Keratinocyte (primary cell): ENCODE results near the gene CRYL1. TPM values are rescaled to one million over a fixed set of nuclear protein-coding genes. Genes with fewer than 3 reads are reported as not detected.

Source experiments
- DNase-seq: peaks from one replicate; pipeline ENCODE4 v3.0.0-alpha.2; 2011; ENCODE audit warnings: low read depth, missing footprints, low spot score
- FAIRE-seq: peaks from 2 replicates; lab custom pipeline; 2011; peaks lifted over from hg19 to GRCh38; lab: Jason Lieb, UNC
- H2AFZ ChIP-seq: 2 replicates; pipeline ENCODE4 v1.6.0; 2012; ENCODE audit warnings: low read length, control low read depth, inconsistent platforms; ENCODE audit not compliant: control insufficient read depth
- H3K27ac ChIP-seq: 2 replicates; pipeline ENCODE4 v1.5.1; 2011; ENCODE audit warnings: low read length; ENCODE audit not compliant: control insufficient read depth, insufficient read depth
- H3K27me3 ChIP-seq: 3 replicates; pipeline ENCODE4 v1.6.0; 2011; ENCODE audit warnings: low read length; ENCODE audit not compliant: control insufficient read depth, insufficient read depth; ENCODE audit errors: extremely low read depth
- H3K36me3 ChIP-seq, 2 experiments: 2 replicates in 1 of 2; 3 replicates in 1 of 2; pipeline ENCODE4 v1.5.1; 2011; ENCODE audit warnings: low read length in 2 of 2, mild to moderate bottlenecking in 1 of 2; ENCODE audit not compliant: control insufficient read depth in 2 of 2, insufficient read depth in 2 of 2; ENCODE audit errors: extremely low read depth in 1 of 2
- H3K4me1 ChIP-seq: 3 replicates; pipeline ENCODE4 v1.5.1; 2011; ENCODE audit warnings: low read length; ENCODE audit not compliant: control insufficient read depth, insufficient read depth; ENCODE audit errors: extremely low read depth
- H3K4me2 ChIP-seq: 3 replicates; pipeline ENCODE4 v1.6.0; 2011; ENCODE audit warnings: low read depth, low read length; ENCODE audit not compliant: control insufficient read depth, insufficient read depth; ENCODE audit errors: extremely low read depth
- H3K4me3 ChIP-seq, 3 experiments: fragments of 200-600 bp in 1 of 3; sonication (generic) in 1 of 3; 2 replicates in 2 of 3; 3 replicates in 1 of 3; pipeline ENCODE4 v1.5.1; 2011 to 2016; ENCODE audit warnings: low read length in 3 of 3, mild to moderate bottlenecking in 3 of 3, control low read depth in 2 of 3, inconsistent platforms in 1 of 3, low read depth in 1 of 3, mixed read lengths in 1 of 3, mixed run types in 1 of 3, moderate library complexity in 1 of 3; ENCODE audit not compliant: control insufficient read depth in 2 of 3, insufficient read depth in 2 of 3; ENCODE audit errors: extremely low read depth in 1 of 3
- H3K79me2 ChIP-seq: 2 replicates; pipeline ENCODE4 v1.6.0; 2012; ENCODE audit warnings: low read length; ENCODE audit not compliant: control insufficient read depth, insufficient read depth
- H3K9ac ChIP-seq: 3 replicates; pipeline ENCODE4 v1.6.0; 2011; ENCODE audit warnings: low read length; ENCODE audit not compliant: control insufficient read depth, insufficient read depth; ENCODE audit errors: extremely low read depth
- H3K9me1 ChIP-seq: 3 replicates; pipeline ENCODE4 v1.6.0; 2011; ENCODE audit warnings: low read length; ENCODE audit not compliant: control insufficient read depth, insufficient read depth; ENCODE audit errors: extremely low read depth
- H3K9me3 ChIP-seq: 2 replicates; pipeline ENCODE4 v1.5.1; 2012; ENCODE audit warnings: low read depth, low read length; ENCODE audit not compliant: control insufficient read depth
- H4K20me1 ChIP-seq: 3 replicates; pipeline ENCODE4 v1.6.0; 2011; ENCODE audit warnings: low read length; ENCODE audit not compliant: control insufficient read depth, insufficient read depth; ENCODE audit errors: extremely low read depth
- CTCF ChIP-seq, 3 experiments: IDR thresholded peaks in 1 of 3; conservative IDR thresholded peaks in 1 of 3; optimal IDR thresholded peaks in 1 of 3; 2 replicates in 2 of 3; 3 replicates in 1 of 3; pipeline versions ENCODE3 to v1.5.1; 2011; ENCODE audit warnings: low read length in 3 of 3, mild to moderate bottlenecking in 3 of 3, moderate library complexity in 2 of 3, control low read depth in 1 of 3, inconsistent platforms in 1 of 3; ENCODE audit not compliant: insufficient read depth in 2 of 3; ENCODE audit errors: extremely low read depth in 1 of 3
- EZH2 ChIP-seq: IDR thresholded peaks from one replicate; pipeline ENCODE4 v1.6.1; 2012; ENCODE audit warnings: inconsistent platforms, mild to moderate bottlenecking, low read length, moderate library complexity
- dilution Hi-C: fragments of 300-500 bp; cut with MboI; formaldehyde crosslinking; loops from one replicate; pipeline ENCODE4 v1.7.0; 2020; ENCODE audit warnings: low sequenced_read_pairs; ENCODE audit not compliant: extremely low pct_ligation_motif_present
- polyA plus RNA-seq, 5 experiments: library from polyadenylated mRNA; depleted of rRNA in 3 of 5; stranded (reverse) in 3 of 5; stranded (forward) in 1 of 5; unstranded in 1 of 5; fragments of >200 nt; gene quantifications; 1 replicate in 1 of 5; 2 replicates in 3 of 5; 3 replicates in 1 of 5; pipeline versions ENCODE4 v1.2.1 to v1.2.3, GENCODE V29; 2011 to 2012; ENCODE audit warnings: missing spikeins in 2 of 5, low read depth in 1 of 5, low replicate concordance in 1 of 5

CRYL1 gene
- polyA plus RNA-seq, 1 donor (not counting 4 experiments of a cell fraction or from before 2014, with no cell fraction given), result 27.2 TPM

GRCh38 chr13:20387006-20387405 lies 138.7 kb downstream of the CRYL1 start:
- no peaks in the 10 kb centered on the region for H3K9me3 ChIP-seq
- H3K4me2 ChIP-seq, result peak overlapping the region; percentile 76
- H3K79me2 ChIP-seq, result no peaks in the 10 kb centered on the region
- FAIRE-seq (no peak), DNase-seq (no peak)
- no peaks in the 10 kb centered on the region for H4K20me1 ChIP-seq
- dilution Hi-C loops, result loop anchor here (25.0 kb wide), 1 partner anchor 200 kb away; the partner anchor contains the start of gene GJB2
- no peaks in the 10 kb centered on the region for H3K9me1 ChIP-seq
- no peak overlapping the region for H2AFZ ChIP-seq
- peak overlapping the region; percentile 88 for H3K27ac ChIP-seq
- peaks cover 22% of the 10 kb centered on the region for H3K4me1 ChIP-seq
- no peaks in the 10 kb centered on the region for H3K36me3 ChIP-seq
- TF ChIP-seq CTCF (optimal IDR thresholded peaks at IDR 0.05 in 1 of 3, IDR thresholded peaks at IDR 0.05 in 1 of 3, conservative IDR thresholded peaks at IDR 0.05 in 1 of 3; ENCODE audit: extremely low read depth in 1 of 3, insufficient read depth in 2 of 3, low read length in 3 of 3), result no peak
- no peaks in the 10 kb centered on the region for H3K27me3 ChIP-seq
- H3K4me3 ChIP-seq, result peak overlapping the region in 2 of 3 experiments; percentile 16 to 17
- no peak overlapping the region for H3K9ac ChIP-seq

GRCh38 chr13:20383058-20383457 lies 142.6 kb downstream of the CRYL1 start:
- Histone ChIP-seq H3K79me2 (no peaks in the 10 kb centered on the region), H3K9me3 (no peaks in the 10 kb centered on the region), H3K4me1 (peaks cover 28% of the 10 kb centered on the region), H3K9ac (no peak overlapping the region), H3K4me3 (no peak overlapping the region), H3K4me2 (no peak overlapping the region), H3K9me1 (no peaks in the 10 kb centered on the region), H2AFZ (no peak overlapping the region), H3K36me3 (no peaks in the 10 kb centered on the region), H3K27me3 (no peaks in the 10 kb centered on the region), H3K27ac (no peak overlapping the region), H4K20me1 (no peaks in the 10 kb centered on the region)
- dilution Hi-C loops, result loop anchor here (25.0 kb wide), 1 partner anchor 196 kb away; the partner anchor contains the start of gene GJB2
- TF ChIP-seq CTCF (optimal IDR thresholded peaks at IDR 0.05 in 1 of 3, IDR thresholded peaks at IDR 0.05 in 1 of 3, conservative IDR thresholded peaks at IDR 0.05 in 1 of 3; ENCODE audit: extremely low read depth in 1 of 3, insufficient read depth in 2 of 3, low read length in 3 of 3), result no peak
- no peak for TF ChIP-seq EZH2
- FAIRE-seq (no peak), DNase-seq (no peak)
